ENCODE measurements around the gene HMGN3. TPM values are rescaled to one million over a fixed set of nuclear protein-coding genes. Genes with fewer than 3 reads are reported as not detected.

HMGN3 gene
- total RNA-seq, 3 donors from 2014 or later (not counting 1 experiment from before 2014, with no cell fraction given): 57.3 to 65.1 (median 58.2) TPM

DNA sequence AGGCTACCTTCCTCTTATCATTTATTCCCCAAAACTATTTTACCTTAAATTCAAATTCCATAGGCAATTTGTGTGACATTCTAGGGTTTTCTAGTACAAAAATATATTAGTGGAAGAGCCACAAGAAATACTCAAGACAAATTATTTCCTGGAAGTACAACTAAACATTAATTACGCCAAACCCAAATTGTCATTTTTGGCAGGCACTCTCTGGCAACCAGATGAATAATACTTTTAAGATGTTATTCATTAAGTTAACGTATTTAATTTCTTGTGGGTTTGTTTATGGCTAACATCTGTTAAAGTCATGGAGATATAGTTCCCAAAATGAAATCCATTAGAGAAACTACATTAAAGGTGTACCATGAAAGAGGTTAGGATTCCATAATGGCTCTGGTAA is 40.5 kb downstream of the HMGN3 start:
- ATAC-seq: no peak
- TF ChIP-seq, protein P1, sequence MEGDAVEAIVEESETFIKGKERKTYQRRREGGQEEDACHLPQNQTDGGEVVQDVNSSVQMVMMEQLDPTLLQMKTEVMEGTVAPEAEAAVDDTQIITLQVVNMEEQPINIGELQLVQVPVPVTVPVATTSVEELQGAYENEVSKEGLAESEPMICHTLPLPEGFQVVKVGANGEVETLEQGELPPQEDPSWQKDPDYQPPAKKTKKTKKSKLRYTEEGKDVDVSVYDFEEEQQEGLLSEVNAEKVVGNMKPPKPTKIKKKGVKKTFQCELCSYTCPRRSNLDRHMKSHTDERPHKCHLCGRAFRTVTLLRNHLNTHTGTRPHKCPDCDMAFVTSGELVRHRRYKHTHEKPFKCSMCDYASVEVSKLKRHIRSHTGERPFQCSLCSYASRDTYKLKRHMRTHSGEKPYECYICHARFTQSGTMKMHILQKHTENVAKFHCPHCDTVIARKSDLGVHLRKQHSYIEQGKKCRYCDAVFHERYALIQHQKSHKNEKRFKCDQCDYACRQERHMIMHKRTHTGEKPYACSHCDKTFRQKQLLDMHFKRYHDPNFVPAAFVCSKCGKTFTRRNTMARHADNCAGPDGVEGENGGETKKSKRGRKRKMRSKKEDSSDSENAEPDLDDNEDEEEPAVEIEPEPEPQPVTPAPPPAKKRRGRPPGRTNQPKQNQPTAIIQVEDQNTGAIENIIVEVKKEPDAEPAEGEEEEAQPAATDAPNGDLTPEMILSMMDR (IDR thresholded peaks at IDR 0.05): no peak
- Mint-ChIP-seq H3K4me3 (no peak overlapping the region), H3K9me3 (peaks cover 0 to 9% of the 10 kb centered on the region in 2 donors), H3K4me1 (peaks cover 5% of the 10 kb centered on the region in 2 donors), H3K27ac (no peak overlapping the region), H3K36me3 (peaks cover 15% of the 10 kb centered on the region), H3K27me3 (ENCODE audit: low read depth in 2 of 2) (no peaks in the 10 kb centered on the region)
- intact Hi-C loops (cut with micrococcal nuclease): no loop called here
- Histone ChIP-seq H3K9me3 (ENCODE audit: control insufficient read depth, insufficient read depth, low read length) (peaks cover 4% of the 10 kb centered on the region), H3K27ac (ENCODE audit: low read length) (no peak overlapping the region), H3K4me3 (ENCODE audit: low read length) (no peak overlapping the region), H3K36me3 (ENCODE audit: control insufficient read depth, insufficient read depth, low read length) (peaks cover 2% of the 10 kb centered on the region), H3K27me3 (ENCODE audit: control insufficient read depth, insufficient read depth, low read length) (no peaks in the 10 kb centered on the region), H3K4me1 (ENCODE audit: control insufficient read depth, insufficient read depth, low read length) (no peaks in the 10 kb centered on the region)
- WGBS (ENCODE audit: insufficient coverage): 86% methylated on average over 1 of the region's 2 CpGs
- no peak for DNase-seq

DNA sequence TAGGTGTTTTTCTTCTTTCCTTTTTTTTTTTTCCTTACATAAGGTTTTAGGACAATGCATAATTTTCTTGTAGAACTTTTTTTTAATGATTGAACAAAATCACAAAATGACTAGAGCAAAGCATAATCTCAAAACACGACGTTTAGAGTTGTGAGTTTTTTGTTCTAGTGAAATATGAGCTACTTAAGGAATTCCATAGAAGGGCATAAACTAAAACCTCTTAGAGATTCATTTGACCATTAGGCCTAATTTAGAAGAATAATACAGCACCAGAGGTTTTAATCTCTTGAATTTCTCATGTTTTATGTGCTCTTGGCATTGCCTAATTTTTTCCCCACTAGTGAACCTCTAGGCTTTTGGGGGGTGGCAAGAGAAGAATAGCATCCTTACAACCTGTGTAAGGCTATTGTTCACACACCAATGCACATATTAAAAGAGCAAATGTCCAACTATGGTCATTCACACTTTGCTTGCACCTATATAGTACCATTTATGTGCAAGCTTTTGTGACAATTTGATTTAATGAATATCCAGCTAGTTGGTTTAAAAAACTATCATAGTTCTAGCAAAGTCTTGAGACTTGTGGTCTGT is 44.6 kb downstream of the HMGN3 start:
- H3K4me1 ChIP-seq (ENCODE audit: control insufficient read depth, insufficient read depth, low read length): no peaks in the 10 kb centered on the region
- H3K4me3 ChIP-seq (ENCODE audit: low read length): no peak overlapping the region
- H3K27me3 Mint-ChIP-seq (ENCODE audit: low read depth in 2 of 2): peaks cover 0 to 8% of the 10 kb centered on the region in 2 donors
- no peaks in the 10 kb centered on the region for H3K36me3 ChIP-seq (ENCODE audit: control insufficient read depth, insufficient read depth, low read length)
- TF ChIP-seq, protein P1 (IDR thresholded peaks at IDR 0.05): no peak
- H3K36me3 Mint-ChIP-seq: peaks cover 15% of the 10 kb centered on the region
- H3K27ac Mint-ChIP-seq: no peak overlapping the region
- H3K27ac ChIP-seq (ENCODE audit: low read length): no peak overlapping the region
- peaks cover 0 to 5% of the 10 kb centered on the region in 2 donors for H3K4me1 Mint-ChIP-seq
- WGBS (ENCODE audit: insufficient coverage): no CpG with 5 or more reads among the region's 2 CpGs
- intact Hi-C loops (cut with micrococcal nuclease): no loop called here
- peaks cover 4% of the 10 kb centered on the region for H3K9me3 ChIP-seq (ENCODE audit: control insufficient read depth, insufficient read depth, low read length)
- ATAC-seq (no peak), DNase-seq (no peak)
- H3K4me3 Mint-ChIP-seq: no peak overlapping the region
- H3K27me3 ChIP-seq (ENCODE audit: control insufficient read depth, insufficient read depth, low read length): peaks cover 2% of the 10 kb centered on the region
- peaks cover 0 to 9% of the 10 kb centered on the region in 2 donors for H3K9me3 Mint-ChIP-seq

DNA sequence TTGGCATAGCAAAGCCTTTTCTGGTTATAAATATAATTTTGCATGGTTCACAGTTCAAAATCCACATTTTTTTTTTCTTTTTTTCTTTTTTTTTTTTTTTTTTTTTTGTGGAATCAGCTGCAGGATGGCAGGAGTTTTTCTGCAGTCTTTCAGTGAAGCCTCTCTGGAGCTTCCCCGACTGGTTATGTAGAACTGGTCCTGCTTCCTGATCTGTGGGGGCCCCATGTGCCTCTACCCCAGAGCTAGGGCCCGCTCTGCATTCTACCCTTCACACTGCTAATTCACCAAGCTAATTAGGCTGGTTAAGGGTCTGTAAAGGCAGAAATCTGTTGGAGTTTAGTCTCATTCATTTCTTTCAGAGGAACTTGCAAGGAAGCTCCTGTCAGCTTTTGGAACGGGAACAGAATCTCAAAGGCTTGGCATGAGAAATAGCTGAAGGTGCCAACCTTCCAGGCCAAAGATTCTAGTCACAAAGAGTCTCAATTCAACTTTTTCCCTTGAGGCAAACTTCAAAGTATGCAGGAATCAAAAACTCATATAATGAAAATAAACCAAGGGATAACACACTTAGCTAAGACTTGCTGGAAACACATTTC is 45.5 kb downstream of the HMGN3 start:
- DNase-seq (no peak), ATAC-seq (no peak)
- H3K36me3 ChIP-seq (ENCODE audit: control insufficient read depth, insufficient read depth, low read length): no peaks in the 10 kb centered on the region
- Mint-ChIP-seq H3K4me3 (no peak overlapping the region), H3K27ac (no peak overlapping the region), H3K36me3 (peaks cover 15% of the 10 kb centered on the region), H3K27me3 (ENCODE audit: low read depth in 2 of 2) (peaks cover 0 to 8% of the 10 kb centered on the region in 2 donors), H3K4me1 (peaks cover 0 to 5% of the 10 kb centered on the region in 2 donors), H3K9me3 (peaks cover 0 to 9% of the 10 kb centered on the region in 2 donors)
- no peak overlapping the region for H3K4me3 ChIP-seq (ENCODE audit: low read length)
- TF ChIP-seq, protein P1 (IDR thresholded peaks at IDR 0.05): no peak
- 82% methylated on average over 2 of the region's 3 CpGs for WGBS (ENCODE audit: insufficient coverage)
- intact Hi-C loops (cut with micrococcal nuclease): no loop called here
- H3K27ac ChIP-seq (ENCODE audit: low read length): no peak overlapping the region
- peaks cover 4% of the 10 kb centered on the region for H3K9me3 ChIP-seq (ENCODE audit: control insufficient read depth, insufficient read depth, low read length)
- H3K4me1 ChIP-seq (ENCODE audit: control insufficient read depth, insufficient read depth, low read length): no peaks in the 10 kb centered on the region
- H3K27me3 ChIP-seq (ENCODE audit: control insufficient read depth, insufficient read depth, low read length): peaks cover 2% of the 10 kb centered on the region

All from natural killer cell (primary cell).